NCI-H82 treated with DMSO at 0.1 percent for 48 hours (cell line): Measurements from ENCODE around the gene LMTK3.

Experiments used
- DNase-seq: peaks from one replicate; lab custom pipeline; 2025; ENCODE audit not compliant: unreplicated experiment; lab: John Stamatoyannopoulos, UW

Gene LMTK3

DNA sequence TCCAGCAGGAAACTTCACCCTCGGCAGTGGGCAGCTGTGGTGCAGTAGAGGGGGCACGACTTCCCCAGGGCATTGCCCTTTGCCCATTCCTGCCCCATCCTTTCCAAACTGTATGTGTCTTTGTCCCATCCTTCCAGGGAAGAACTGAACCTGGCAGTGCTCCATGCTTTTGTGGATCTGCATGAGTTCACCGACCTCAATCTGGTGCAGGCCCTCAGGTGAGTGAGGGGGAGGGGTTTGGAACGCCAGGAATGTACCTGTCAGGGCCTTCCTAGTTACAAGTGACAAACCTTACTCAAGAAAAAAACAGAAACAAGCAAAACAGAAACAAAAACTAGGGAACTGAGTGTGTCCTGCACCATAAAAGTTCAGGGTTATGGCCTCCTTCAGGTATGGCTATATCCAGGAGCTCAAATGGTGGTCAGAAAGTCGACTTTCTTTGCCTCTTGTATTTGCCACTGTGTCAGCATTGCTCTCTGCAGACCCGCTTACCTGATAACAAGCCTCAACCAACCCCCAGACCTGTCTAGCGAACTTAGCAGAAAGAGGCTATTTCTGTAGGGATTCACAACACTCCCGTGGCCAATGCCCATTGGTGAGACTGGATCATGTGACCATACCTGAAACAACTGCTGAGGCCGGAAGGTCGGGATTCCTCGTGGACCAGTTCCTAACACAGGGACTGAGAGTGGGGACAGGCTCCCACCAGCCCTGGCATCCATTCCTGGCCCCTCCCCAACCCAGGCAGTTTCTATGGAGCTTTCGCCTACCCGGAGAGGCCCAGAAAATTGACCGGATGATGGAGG, 38.3 kb downstream of the LMTK3 start:
- DNase-seq = no peak

DNA sequence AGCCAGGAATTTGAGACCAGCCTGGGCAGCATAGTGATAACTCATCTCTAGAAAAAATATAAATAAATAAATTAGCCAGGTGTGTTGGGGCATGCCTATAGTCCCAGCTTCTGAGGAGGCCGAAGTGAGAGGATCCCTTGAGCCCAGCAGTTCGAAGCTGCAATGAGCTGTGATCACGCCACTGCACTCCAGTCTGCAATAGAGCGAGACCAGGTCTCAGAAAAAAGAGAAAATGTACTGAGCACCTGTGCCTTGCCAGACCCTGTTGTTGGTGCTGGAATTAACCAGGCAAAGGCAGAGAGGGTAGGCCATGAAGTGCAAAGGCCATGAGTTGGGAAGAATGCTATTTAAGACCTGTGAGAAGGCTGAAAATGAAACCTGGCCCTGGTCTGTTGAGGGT, 39.8 kb downstream of the LMTK3 start:
- no peak for DNase-seq

DNA sequence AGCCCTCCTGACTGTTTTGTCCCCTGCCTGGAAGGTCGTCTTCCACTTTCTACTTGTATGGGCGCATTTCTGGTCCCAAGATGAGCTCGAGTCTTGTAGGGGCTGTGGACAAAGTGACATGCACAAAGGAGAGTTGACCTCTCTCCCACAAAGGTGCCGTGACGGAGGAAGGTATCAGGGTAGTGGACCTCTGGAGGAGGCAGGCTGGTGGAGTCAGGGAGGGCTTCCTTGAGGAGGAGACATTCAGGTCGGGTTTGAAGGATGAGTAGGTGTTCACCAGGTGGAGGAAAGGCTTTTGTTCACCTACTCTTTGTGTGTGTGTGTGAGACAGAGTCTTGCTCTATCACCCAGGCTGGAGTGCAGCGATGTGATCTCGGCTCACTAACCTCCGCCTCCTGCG, 40.8 kb downstream of the LMTK3 start:
- DNase-seq = no peak

DNA sequence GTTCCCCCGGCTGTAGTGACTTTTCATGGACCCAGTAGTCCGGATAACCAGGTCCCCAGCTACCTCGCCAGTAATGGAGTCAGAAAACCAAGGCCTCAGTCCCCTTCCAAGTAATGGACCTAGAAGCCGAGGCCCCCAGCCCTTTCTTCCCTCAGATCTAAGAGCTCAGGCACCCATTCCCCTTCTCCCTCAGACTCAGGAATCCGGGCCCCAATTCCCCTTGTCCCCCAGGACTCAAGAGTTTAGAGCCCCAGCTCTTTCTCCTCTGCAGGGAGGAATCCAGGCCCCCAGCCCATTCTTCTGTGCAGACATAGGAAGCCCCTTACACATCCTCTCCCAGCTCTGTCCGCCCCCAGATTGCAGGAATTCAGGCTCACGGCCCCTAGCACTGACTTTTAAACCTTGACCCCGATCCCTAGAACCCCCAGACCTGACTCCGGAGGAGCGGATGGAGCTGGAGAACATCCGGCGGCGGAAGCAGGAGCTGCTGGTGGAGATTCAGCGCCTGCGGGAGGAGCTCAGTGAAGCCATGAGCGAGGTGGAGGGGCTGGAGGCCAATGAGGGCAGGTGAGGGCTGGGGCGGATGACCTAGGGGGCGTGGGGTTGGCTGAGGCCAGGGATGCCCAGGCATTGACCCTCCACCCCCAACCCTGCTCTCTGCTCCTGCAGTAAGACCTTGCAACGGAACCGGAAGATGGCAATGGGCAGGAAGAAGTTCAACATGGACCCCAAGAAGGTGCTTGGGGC, 41.5 kb downstream of the LMTK3 start:
- no peak for DNase-seq

DNA sequence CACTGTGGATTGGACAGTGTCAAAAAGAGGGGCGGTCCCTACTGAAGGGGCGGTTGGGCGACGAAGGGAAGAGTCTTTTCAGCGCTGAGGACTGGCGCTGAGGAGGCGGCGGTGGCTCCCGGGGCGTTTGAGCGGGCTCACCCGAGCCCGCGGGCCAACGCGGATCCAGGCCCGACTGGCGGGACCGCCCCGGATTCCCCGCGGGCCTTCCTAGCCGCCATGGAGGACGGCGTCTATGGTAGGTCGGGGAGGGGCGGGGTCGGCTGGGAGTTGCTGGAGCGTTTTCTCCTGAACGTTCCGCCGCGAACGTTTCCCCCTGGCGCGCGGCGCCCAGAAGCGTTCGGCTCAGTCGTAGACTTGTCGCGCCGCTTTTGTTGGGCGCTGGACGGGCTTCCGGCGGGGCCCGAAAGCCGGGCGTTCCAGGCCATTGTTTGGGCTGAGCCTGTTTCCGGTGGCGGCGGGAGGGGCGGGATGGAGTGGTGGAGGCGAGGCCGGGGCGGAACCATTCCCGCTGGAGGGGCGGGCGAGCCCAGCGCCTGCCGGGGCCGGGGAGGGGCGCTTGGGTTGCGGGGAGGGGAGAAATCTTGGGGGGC, 42.2 kb downstream of the LMTK3 start, which contains the start of gene CYTH2:
Gene CYTH2, plus strand, starts transcription at position 81 of the 593 bp plus-strand sequence. Its CDS starts 139 bp downstream, at position 220.
- DNase-seq = peak; percentile 28

DNA sequence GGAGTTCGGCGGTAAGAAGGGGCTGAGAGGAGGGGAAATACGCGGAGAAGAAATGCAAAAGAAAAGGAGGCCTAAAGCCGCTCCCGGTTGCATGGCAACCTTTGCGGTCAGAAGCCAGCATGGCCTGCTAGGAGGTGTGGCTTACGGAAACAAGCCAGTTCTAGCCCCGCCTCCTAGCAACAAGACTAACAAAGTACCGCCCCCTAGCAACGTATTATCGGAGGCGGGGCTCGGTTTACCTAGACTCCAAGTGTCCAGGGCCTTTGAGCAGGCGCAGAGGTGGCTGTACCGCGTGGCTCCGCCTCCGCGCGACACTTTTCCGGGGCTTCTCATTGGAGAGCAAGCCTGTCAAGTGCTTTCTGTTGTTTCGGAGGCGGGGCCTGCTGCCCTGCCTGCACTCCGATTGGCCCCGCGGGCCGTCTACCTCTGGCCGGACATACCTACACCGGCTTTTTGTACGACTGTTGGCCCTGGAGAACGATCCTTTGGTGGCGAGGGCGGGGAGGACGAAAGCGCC, 42.8 kb downstream of the LMTK3 start:
- peak; percentile 100 for DNase-seq

DNA sequence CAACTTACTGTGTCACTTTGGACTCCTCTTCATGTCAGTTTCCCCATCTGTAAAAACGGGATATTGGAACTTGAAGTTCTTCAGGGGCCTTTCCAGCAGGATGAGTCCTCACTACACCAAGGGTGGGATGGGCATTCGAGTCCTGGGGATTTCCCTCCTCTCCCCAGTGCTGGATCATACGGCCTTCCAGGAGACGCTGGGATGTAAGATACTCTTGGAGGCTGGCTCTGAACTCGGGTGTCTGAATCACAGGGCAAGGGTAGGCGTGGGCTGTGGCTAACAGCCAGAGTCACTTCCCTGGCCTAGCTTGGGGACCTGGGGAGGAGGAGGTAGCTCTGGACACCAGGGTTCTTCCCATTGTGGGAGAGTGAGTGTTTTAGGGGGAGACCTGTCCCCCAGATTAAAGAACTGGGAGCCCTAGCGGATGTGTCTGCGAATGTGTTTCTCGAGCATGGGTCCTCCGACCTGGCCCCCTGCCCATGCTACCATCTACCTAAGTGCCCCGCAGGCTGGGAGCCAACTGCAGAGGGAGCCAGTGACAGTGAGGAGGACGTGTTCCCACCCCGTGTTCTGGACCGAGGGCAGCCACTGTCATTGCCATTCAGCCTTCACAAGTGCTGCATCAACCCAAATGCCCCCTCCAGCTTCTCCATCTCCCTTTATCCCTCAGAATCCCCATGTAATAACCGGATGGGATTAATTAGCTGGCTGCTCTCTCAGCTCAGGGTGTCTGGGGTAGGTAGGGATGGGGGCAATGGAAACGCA, 44.9 kb downstream of the LMTK3 start:
- DNase-seq = peak; percentile 74

DNA sequence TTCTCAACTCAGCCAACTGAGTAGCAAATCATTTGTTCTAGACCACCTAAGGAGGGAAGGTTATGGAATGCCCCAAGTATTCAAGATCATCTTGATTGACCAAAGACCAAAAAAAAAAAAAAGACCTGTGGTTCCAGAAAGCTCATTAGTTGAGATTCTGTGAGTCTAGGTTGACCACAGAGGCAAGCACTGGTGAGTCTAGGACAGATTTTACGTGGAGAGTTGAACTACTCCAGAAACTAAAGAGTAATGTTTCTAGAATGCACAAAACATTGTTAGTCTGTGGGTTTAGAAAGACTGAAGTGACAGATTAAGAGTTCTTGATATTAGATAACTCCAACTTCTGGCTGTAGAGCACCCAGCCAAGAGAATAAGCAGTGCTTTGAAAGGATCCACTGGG, 46.4 kb downstream of the LMTK3 start:
- no peak for DNase-seq

DNA sequence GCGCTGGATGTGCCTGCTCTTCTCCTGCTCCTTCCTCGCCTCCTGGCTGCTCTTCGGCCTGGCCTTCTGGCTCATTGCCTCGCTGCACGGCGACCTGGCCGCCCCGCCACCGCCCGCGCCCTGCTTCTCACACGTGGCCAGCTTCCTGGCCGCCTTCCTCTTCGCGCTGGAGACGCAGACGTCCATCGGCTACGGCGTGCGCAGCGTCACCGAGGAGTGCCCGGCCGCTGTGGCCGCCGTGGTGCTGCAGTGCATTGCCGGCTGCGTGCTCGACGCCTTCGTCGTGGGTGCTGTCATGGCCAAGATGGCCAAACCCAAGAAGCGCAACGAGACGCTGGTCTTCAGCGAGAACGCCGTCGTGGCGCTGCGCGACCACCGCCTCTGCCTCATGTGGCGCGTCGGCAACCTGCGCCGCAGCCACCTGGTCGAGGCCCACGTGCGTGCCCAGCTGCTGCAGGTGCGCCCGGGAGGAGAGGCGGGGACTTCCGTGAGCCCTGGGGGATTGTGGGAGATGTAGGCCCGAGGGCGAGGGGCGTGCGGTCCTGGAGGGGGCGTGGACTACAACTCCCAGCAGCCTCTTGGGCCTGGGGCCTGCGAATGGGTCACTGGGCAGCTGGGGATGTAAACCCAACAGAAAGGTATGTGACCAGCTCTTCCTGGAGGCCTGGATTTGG, 49.5 kb downstream of the LMTK3 start:
- no peak for DNase-seq

DNA sequence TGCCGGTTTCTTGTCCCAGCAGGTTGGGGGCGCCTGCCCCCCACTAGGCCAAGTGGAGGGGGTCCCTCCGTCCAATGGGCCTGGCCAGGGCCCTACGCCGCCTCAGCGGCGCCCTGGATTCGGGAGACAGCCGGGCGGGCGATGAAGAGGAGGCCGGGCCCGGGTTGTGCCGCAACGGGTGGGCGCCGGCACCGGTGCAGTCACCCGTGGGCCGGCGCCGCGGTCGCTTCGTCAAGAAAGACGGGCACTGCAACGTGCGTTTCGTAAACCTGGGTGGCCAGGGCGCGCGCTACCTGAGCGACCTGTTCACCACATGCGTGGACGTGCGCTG, 50.0 kb downstream of the LMTK3 start:
- DNase-seq = no peak

DNA sequence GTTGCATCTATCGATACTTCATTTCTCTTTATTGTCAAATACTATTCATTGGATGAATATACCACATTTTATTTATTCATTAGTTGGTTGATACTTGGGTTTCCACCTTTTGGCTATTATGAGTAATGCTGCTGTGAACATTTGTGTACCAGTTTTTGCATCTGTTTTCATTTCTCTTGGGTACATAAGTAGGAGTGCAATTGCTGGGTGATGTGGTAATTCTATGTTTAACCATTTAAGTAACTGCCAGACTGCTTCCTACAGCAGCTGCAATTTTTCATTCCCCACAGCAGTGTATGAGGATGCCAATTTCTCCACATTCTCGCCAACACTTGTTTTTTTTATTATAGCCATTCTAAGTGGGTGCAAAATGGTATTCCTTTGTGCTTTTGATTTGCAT, 53.6 kb downstream of the LMTK3 start:
- DNase-seq = no peak

DNA sequence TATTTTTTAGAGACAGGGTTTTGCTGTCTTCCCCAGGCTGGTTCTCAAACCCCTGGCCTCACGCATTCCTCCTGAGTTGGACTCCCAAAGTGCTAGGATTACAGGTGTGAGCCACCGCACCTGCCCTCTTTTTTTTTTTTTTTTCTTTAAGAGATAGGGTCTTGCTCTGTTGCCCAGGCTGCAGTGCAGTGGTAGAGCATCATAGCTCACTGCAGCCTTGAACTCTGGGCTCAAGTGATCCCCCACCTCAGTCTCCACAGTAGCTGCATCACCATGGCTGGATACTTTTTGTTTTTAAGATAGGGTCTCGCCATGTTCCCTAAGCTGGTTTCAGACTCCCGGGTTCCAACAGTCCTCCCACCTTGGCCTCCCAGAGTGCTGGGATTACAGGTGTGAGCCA, 54.8 kb downstream of the LMTK3 start:
- no peak for DNase-seq

DNA sequence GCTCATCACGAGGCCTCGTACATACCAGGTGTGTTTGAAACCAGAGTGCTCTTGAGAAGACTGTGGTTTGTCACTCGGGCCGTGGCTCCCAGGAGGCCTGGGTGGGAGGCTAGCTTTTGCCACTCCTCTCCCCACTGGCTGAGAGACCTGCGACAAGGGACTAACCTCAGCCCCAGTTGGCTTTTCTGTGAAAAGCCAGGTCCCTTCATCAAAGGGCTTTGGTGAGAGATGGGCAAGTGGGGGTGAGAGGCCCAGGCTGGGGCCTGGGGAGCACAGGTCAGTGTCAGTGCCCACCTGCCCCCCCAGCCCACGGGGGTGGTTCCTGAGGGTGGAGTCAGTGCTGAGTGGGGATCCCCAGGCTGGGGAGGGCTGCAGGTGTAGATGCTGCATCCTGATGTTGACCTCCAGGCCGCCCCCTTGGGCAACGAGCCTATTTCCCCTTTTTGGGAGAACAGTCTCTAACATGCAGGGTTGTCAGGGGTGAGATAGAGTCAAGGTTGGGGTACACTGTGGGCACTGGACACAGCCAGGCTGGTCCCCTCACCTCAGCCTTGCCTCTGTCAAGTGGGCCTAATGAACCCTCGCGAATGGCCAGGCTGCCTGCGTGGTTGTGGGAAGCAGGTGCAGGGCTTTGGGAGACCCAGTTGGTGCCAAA, 55.6 kb downstream of the LMTK3 start:
- DNase-seq = no peak

DNA sequence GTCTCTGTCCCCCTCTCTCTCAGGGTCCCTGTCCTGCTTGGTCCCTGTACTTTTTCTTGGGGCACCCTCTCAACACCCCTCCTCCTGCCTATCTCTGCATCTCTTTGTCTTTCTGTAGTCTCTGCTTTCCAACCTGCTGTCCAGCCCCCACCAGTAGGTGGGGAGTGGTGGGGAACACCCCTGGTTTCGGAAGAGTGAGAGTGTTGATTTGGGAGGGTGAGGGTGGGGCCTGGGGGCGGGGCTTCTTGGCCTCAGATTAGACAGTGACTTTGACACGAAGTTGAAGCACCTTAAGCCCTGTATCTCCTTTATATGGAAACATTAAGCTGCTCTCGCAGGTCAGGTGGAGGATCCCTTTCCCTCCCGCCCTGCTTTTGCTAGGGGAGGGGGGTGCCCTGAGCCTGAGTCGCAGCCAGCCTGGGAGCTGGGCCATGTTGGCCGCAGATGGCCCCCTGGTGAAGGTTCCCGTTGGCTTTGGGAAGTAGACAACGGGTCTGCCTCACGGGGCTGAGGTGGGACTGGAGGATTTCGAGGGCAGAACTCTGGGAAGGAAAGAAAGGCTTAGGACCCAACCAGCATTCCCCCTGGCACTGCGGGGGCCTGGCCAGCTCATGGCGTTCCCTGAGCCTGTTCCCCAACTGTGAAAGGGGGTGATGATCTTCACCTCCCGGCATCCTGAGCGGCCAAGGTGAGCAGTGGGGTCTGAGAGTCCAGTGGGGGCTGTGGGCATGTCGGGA, 56.3 kb downstream of the LMTK3 start, which contains the start of gene KCNJ14:
Gene KCNJ14, plus strand, starts transcription at position 404 of the 737 bp plus-strand sequence. CDS start 6,151 bp downstream, outside the sequence.
- DNase-seq = no peak

DNA sequence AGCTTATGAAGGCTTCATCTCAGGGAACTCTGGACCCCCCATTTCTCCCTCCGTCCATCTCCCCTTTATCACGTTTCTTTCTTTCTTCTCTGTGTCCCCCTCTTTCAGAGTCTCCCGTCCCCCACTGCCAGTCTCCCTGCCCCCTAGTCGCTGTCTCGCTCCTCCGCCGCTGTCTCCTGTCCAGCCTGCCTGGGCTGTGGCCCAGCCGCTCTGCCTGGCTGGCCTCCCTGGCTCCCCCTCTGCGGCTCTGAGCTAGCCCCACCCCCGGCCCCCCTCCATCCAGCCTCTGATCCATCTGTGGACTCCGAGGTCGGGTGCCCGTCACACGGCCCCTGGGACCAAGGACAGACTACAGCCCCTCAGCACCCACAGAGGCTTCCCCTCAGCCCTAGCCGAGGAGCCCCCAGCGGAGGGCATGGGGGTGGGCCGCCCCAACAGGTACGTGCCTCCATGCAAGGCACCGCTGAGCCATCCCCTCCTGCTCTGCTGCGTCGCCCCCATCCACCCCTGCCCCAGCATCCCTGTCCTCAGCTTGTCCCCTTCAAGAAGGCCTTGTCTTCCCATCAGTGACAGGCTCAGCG, 57.4 kb downstream of the LMTK3 start:
- no peak for DNase-seq

DNA sequence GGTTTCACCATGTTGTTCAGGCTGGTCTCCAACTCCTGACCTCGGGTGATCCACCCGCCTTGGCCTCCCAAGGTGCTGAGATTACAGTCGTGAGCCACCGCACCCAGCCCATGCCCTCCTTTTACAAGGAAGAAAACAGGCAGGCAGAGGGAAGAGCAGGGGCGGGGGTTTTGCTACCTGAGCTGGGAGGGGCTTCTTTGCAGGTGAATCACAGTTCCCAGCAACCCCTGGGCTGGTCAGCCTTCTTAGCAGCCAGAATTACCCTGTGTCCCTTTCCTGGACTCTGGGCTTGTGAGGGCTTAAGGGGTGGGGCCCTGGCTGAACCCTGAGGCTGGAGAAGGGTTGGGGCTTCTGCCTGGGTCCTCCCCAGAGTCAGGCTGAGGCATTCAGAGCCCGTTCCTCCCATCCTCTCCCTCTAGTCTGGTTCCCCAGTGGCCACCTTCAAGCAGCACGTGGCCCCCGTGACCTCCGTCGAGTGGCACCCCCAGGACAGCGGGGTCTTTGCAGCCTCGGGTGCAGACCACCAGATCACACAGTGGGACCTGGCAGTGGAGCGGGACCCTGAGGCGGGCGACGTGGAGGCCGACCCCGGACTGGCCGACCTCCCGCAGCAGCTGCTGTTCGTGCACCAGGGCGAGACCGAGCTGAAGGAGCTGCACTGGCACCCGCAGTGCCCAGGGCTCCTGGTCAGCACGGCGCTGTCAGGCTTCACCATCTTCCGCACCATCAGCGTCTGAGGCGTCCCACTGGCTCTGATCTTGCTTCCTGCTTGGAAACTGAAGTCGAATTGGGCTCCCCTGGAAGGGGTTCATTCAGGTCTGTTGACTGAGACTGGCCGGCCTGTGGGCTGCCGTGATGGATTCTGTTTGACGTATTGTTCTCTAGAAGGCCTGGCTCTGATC, 59.1 kb downstream of the LMTK3 start:
- no peak for DNase-seq

DNA sequence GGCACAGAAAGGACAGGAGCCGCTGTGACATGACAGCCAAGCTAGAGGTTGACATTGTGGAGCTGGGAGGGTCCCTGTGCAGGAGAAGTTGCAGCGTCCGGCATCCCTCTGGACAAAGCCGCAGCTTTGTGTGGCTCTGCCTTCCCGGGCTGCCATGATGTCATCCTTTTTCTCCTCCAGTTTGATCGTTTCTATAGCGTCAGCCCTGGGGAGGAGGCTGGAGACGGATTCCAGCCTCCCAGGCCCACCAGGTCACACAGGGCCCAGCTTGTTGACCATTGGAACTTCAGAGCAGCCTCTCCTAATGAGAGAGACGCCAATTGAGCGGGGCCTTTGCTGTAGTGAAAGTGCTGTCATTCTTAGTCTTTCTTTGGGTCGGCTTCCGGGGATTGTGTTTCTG, 60.0 kb downstream of the LMTK3 start:
- DNase-seq = no peak

DNA sequence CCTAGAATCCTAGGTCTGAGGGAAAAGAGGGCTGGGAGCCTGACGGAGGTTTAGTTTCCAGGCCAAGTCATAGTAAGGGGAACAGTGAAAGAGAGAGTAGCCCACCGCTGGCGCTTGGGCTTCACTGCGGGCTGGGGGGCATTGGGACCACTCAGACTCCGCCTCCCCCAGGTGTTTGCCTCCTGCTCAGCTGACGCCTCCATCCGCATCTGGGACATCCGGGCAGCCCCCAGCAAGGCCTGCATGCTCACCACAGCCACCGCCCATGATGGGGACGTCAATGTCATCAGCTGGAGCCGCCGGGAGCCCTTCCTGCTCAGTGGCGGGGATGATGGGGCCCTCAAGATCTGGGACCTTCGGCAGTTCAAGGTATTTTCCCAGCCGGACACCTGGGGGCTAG, 60.8 kb downstream of the LMTK3 start:
- no peak for DNase-seq
